Measurements from ENCODE around the gene BFAR.
A peak's percentile ranks its signal among the peaks of the same experiment; 100 is the strongest.
"Not testable (repeated sequence)": the region's sequence is repeated elsewhere in the genome, so short reads cannot be mapped to it uniquely, and the experiment has no call there.

BFAR gene

GRCh38 chr16:14636179-14636950 lies 3.6 kb downstream of the BFAR start:
- DNase-seq = not testable (repeated sequence)

- not testable (repeated sequence) for DNase-seq
Observed at GRCh38 chr16:14636951-14637240, 4.1 kb downstream of the BFAR start.

GRCh38 chr16:14640538-14640937 lies 7.8 kb downstream of the BFAR start:
- no peak for DNase-seq

- DNase-seq = no peak
Observed at GRCh38 chr16:14641206-14641605, 8.5 kb downstream of the BFAR start.

- DNase-seq = peak; percentile 20
Observed at GRCh38 chr16:14641926-14642325, 9.2 kb downstream of the BFAR start.

- DNase-seq = no peak
Observed at GRCh38 chr16:14649816-14650215, 17.1 kb downstream of the BFAR start.

GRCh38 chr16:14650629-14651028 lies 17.9 kb downstream of the BFAR start:
- no peak for DNase-seq

- DNase-seq = no peak
Observed at GRCh38 chr16:14652726-14653125, 20.0 kb downstream of the BFAR start.

GRCh38 chr16:14658063-14658462 lies 25.3 kb downstream of the BFAR start:
- peak; percentile 94 for DNase-seq

GRCh38 chr16:14667347-14668266 lies 34.9 kb downstream of the BFAR start:
- no peak for DNase-seq

- no peak for DNase-seq
Observed at GRCh38 chr16:14668556-14669223, 35.9 kb downstream of the BFAR start.

GRCh38 chr16:14669776-14670175 lies 37.0 kb downstream of the BFAR start:
- DNase-seq = no peak

- DNase-seq = no peak
Observed at GRCh38 chr16:14672403-14672971, 39.7 kb downstream of the BFAR start.

GRCh38 chr16:14676633-14677032 lies 43.9 kb downstream of the BFAR start:
- DNase-seq = no peak

- DNase-seq = no peak
Observed at GRCh38 chr16:14677627-14678026, 44.9 kb downstream of the BFAR start.

GRCh38 chr16:14678748-14679497 lies 46.2 kb downstream of the BFAR start:
- no peak for DNase-seq

- DNase-seq = not testable (repeated sequence)
Observed at GRCh38 chr16:14680396-14680795, 47.6 kb downstream of the BFAR start.

- no peak for DNase-seq
Observed at GRCh38 chr16:14681115-14681514, 48.4 kb downstream of the BFAR start.

- no peak for DNase-seq
Observed at GRCh38 chr16:14682121-14682520, 49.4 kb downstream of the BFAR start.

- DNase-seq = peak; percentile 38
Observed at GRCh38 chr16:14685870-14686793, 53.4 kb downstream of the BFAR start.

- not testable (repeated sequence) for DNase-seq
Observed at GRCh38 chr16:14694129-14694528, 61.4 kb downstream of the BFAR start, which contains the start of gene PLA2G10. Gene PLA2G10 (minus strand): TSS chr16:14694308. CDS start chr16:14694229, 79 bp downstream.
